Measurements from ENCODE around the gene TP53AIP1.

The TP53AIP1 gene

DNA sequence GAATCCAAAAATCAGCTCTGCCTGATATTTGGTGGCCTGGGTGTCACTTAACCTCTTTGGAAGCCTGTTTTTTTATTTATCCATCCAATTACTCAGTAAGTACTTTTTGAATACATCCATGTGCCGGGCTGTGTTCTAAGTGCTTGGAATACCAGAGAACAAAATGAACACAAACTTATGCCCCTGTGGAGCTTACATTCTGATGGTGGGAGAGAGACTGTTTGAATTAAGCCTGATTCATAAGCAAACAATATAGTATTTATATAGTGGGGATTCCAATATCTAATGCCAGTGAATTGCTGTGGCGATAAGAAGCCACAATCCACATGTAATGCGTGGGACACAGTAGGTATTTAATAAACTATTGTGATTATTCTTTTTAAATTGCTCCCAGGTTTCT, 32.1 kb downstream of the TP53AIP1 start:
- H3K4me3 ChIP-seq (ENCODE audit: low read length), result no peak overlapping the region
- DNase-seq (ENCODE audit: low read depth, low spot score), result no peak

DNA sequence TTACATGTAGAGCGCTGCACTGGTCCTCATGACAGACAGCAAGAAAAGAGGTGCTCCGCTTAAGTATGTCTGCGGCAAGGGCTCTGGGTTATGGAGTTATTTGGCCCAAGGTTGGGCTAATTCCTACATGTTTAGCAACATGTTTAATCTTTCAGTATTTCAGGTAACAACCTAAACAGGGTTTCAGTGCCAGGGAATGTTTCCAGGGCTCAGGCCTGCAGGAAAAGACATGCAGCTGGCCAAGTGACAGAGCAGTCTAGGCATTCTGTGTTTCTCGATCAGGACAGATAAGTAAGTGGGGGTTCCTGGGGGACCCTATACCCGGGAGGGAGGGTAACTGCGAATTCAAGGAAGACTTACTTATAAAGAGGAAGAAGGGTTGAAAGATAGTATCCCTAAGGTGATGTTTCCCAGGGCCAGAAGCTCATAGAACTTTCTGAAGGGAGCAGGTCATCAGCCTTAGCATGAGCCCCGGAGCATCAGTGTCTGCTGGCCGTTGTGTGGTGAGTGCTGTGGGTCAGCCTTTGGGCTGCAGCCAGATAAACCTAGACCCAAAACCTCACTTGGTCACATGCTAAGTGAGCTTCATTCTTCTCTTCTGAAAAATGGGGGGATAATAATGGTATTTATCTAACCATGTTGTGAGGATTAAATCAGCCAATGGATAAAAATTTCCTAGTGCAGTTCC, 33.1 kb downstream of the TP53AIP1 start:
- no peak for DNase-seq (ENCODE audit: low read depth, low spot score)
- H3K4me3 ChIP-seq (ENCODE audit: low read length), result no peak overlapping the region

DNA sequence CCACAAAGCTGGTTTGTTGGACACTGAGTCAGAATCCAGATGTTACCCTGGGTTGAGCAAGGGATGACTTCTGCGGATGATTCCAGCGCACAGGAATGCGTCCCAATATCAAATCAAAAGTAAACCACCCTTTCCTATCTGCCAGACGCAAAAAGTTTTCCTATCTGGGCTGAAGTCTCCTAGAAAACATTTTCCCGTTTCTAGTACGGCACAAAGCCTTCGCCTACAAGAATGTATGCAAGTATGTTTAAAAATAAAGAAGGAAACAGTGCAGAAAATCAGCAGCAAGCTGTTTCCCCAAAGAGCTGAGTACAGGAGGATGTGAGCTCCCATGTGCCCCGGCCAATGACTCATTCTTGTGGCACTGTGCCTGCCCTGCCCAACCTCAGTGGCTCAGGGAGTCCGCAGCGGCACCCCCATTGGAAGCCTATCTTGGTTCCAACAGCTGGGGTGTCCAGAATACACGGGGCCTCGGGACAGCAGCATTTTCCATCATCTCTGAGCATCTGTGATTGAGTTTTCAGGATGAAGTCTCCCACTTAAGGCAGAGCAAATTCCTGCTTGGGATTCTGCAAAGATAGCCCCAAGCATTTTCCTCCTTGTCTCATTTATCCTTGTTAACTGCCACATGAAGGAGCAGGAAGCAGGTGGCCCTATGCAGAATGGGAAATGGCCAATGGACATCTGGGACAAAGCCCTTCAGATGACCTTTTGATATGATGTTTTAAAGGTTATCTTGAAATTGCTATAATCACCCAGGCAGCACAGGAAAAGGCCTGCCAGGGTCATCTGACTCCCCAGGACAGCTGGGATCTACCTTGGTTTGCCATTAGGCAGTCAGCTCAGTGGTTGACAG, 34.1 kb downstream of the TP53AIP1 start:
- no peak overlapping the region for H3K4me3 ChIP-seq (ENCODE audit: low read length)
- no peak for DNase-seq (ENCODE audit: low read depth, low spot score)

DNA sequence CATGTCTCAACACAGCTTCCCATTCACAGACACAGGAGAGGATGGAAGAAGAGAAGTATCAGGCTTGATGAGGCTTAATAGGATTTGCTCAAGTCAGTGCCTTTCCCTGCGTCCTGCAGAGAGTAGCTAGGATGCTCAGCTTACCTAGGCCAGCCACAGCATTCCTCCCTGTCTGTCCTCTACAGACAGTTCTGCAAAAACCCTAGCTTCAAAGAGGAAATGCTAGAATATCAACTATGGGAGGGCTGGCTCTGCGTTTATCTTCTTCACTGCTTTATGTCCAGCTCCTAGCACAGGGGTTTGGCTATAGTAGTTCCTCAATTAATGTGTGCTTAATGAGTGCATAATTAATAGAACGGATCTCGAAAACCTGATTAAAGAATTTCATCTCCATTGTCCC, 35.1 kb downstream of the TP53AIP1 start:
- no peak for DNase-seq (ENCODE audit: low read depth, low spot score)
- no peak overlapping the region for H3K4me3 ChIP-seq (ENCODE audit: low read length)

DNA sequence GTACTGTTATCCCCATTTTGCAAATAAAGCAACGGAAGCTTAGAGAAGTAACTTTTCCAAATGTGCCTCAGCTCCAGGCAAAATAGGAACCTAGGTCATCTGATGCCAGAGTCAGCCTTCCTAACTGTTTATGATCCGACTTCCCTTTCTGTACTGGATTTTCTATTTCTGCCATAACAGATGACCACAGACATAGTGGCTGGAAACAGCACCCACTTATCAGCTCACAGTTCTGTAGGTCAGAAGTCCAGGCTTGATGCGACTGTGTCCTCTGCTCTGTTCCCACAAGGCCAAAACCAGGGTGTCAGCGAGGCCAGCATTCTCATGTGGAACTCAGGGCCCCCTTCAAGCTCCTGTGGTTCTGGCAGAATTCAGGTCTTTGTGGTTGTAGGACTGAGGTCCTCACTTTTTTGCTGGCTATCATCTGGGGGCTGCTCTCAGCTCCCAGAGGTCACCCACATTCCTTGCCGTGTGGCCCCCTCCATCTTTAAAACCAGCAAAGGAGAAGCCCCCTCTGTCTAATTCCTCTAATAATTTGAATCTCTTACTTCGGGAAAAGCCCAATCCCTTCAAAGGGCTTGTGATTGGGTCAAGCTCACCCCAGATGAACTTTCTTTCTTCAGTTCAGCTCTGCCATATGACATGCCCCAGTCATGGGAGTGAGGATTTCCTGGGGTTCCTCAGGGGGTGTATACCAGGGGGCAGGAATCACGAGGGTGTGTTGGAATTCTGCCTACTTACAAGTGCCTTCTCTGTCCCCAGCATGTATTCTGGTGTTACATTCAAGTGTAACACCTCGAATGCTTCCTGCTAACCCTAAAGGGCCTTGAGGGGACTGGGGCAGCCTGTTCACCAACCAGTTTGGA, 36.3 kb downstream of the TP53AIP1 start:
- no peak for DNase-seq (ENCODE audit: low read depth, low spot score)
- peak overlapping the region; percentile 65 for H3K4me3 ChIP-seq (ENCODE audit: low read length)

DNA sequence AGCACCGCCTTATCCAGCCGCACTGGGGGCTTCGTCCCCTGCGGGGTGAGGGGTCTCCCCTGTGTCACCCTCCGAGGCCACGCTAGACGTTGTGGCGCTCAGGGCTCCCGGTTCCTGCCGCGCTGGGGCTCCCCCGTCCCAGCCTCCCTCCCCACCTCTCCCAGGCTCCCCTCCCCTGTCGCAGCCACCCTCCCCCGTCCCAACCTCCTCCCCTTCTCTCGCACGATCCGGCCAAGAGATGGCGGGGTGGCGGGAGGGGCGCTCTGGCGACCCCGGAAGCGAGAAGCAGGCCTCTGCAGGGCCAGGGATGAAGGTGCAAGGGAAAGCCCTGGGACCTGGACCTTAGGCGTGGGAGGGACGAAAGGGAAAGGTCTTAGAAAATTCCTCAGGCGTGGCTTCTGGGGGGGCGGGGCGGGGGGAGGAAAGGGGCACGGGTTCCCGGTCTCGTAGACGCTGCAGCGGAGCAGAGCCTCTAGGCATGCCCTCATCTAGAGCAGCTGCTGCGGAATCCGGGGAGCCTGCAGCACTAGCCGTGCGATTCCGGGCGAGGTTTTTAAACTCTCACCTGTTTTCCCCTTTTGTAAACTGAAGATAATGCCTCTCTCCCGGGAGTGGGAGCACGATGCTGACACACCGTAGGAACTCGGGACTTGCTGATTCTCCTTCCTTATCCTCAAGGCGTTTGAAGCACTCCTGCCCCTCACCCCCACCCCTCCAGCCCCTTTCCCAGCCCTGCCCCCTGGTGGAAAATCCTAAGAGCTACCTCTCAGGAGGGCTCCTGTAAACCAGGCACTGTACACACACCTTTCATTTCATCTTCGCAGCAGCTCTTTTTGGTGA, 37.1 kb downstream of the TP53AIP1 start:
- DNase-seq (ENCODE audit: low read depth, low spot score), result peak; percentile 48
- H3K4me3 ChIP-seq (ENCODE audit: low read length), result peak overlapping the region; percentile 65

DNA sequence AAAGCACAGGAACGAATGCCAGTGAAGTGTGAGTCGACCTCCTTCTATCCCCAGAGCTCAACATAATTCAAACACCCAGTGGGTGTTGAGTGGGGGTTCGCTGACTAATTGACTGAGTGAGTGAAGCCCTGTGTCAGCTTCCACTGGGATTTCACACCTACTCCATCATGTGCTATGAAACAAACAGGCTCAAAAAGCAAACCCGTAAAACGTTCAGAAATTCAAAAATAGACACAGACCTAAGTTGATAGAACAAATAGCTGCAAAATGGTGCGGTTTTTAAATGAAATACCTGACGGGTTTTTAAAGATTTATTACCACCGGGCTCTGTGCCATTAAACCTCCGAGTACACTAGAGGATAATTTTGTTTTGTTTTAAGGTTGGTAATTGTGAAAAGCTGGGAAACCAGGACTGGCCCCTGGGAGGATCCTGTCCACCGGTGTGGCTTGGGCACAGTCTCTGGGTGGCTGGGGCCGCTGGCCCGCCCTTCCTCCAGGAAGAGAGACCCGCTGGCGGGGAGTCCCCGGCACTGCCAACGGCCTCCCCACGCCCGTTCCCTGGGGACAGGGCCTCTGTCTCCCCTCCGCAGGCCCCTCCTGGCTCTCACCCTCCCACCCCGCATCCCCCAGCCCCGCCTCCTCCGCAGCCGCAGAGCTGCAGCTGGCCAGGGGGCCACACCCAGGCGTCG, 37.9 kb downstream of the TP53AIP1 start:
- H3K4me3 ChIP-seq (ENCODE audit: low read length), result peak overlapping the region; percentile 65
- no peak for DNase-seq (ENCODE audit: low read depth, low spot score)

DNA sequence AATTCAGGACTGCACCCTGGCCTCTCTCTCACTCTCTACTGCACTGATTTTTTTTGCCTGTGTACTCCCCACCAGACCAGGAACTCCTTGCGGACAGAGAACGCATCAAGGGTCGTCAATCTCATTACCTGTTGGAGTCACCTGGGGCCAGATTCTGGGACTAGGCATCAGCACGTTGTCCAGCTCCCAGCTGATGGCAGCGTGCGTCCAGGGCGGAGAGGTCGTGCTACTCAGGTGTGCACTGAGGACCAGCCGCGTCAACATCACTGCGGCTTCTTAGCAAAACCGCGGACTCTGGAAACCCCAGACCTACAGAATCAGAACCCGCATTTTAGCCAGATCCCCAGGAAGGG, 38.4 kb downstream of the TP53AIP1 start:
- DNase-seq (ENCODE audit: low read depth, low spot score), result no peak

DNA sequence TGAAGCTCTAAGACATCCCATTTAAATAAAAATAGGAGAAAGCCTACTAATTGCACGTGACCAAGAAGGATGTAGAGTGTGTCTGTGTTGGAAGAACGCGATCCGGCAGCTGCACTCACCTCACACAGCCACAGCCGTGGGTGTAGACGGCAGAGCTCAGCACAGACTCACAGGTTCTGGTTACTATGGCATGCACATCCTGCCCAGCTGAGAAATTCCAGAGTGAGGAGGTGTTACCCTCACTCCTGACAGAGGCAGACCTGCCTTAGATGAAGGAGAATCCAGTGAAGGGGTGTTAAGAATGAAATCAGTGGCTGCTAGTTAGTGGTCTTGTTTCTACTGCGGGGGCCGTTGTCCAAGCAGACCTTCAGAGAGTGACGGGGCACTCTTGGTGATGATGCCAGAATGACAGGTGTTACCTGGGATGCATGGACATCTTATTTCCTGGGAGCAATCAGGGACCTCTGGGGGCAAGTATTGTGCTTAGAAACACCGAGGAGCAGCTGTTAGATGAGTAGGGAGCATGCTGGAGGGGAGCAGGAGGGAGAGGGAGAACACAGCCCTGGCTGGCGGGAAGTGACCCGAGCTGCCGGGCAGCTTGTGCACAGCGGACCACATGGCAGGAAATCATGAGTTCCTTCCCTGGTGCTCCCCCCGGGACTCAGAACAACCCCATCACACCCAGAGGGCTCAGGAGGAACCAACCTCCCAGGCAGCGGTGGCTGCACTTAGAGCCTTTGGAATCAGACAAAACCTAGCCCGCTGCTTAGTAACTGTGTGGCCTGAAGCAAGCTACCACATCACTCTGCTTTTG, 39.2 kb downstream of the TP53AIP1 start:
- DNase-seq (ENCODE audit: low read depth, low spot score), result no peak
- no peak overlapping the region for H3K4me3 ChIP-seq (ENCODE audit: low read length)

More for the DNA sequence above, 38.4 kb downstream of the TP53AIP1 start:
- no peak overlapping the region for H3K4me3 ChIP-seq (ENCODE audit: low read length)

DNA sequence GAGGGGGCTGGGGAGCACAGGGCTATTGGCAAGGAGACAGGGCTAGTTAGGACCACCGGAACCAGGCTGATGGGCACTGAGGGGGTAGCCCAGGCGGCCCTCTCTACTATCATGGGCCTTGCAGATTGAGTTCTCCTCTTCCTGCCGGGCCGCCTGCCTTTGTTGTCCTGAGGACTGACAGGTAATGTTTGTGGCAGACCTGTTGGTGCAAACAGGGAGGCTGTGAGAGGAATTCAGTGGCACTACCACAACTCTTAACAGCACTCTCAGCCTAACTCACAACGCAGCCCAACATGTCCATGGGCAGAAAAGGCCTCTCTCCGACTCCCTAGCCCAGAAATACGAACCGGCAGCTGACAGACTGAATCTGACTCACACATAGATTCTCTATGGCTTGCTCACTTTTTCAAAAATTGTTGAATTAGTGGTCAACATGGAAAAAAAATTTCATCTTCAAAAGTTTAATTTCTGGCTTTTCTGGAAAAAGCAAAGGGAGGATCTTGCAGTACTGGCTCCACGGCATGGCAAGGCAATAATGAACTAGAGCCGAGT, 40.1 kb downstream of the TP53AIP1 start:
- H3K4me3 ChIP-seq (ENCODE audit: low read length), result no peak overlapping the region
- no peak for DNase-seq (ENCODE audit: low read depth, low spot score)

DNA sequence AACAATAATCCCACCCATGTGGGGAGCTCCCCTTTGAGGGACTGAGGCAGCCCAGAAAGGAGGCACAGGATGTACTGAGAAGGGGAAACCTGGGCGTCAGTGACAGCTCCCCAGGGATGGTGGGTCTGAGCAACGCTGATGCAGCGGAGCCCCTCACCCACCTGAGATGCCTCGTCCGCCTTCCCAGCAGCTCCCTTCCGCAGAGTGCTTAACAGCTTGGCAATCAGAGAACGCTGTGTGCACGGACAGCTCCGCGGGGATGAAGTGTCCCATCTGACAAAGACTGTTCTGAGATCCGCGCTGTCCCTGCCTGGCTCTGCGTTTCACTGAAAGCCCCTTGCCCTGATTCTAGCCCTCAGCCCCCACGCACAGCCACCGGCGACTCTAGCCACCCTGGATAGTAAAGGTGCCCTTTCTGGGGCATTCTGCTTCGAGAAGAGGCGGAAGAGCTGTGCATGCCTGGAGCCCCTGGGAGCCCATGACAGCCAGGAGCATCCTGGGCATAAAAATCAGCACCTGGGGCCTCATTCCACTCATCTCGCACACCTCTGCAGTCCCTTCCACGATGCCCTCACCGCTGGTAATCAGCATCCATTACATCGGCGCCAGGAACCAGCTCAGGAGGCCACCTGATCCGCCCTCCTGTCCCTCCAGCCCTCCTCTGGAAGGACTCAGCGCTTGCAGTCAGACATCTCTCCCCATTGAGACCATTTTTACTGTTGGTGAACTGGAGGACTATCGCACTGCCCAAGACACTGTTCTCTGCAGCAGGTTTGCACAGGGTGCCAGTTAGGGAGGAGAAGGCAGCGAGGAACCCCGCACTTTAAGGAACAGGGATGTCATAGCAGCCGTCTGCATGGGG, 40.8 kb downstream of the TP53AIP1 start:
- no peak overlapping the region for H3K4me3 ChIP-seq (ENCODE audit: low read length)
- DNase-seq (ENCODE audit: low read depth, low spot score), result no peak

DNA sequence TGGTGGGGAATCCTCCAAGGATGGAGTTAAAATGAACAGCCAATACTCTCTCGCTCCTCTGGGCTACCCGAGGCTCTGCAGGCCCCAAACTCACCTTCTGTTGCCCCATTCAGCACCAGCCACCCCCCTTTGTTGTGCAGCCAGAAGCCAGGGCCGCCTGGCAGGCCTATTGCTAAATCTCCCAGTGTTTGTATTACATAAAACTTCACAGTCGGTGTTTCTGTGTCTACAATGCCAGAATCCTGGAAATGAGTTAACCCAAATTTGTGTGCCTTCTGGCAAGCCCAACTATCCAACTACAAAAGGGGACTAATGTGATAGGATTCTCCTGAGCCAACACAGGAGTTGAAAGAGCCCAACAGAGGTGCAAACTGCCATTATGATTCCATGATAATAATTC, 42.2 kb downstream of the TP53AIP1 start:
- no peak for DNase-seq (ENCODE audit: low read depth, low spot score)
- no peak overlapping the region for H3K4me3 ChIP-seq (ENCODE audit: low read length)

DNA sequence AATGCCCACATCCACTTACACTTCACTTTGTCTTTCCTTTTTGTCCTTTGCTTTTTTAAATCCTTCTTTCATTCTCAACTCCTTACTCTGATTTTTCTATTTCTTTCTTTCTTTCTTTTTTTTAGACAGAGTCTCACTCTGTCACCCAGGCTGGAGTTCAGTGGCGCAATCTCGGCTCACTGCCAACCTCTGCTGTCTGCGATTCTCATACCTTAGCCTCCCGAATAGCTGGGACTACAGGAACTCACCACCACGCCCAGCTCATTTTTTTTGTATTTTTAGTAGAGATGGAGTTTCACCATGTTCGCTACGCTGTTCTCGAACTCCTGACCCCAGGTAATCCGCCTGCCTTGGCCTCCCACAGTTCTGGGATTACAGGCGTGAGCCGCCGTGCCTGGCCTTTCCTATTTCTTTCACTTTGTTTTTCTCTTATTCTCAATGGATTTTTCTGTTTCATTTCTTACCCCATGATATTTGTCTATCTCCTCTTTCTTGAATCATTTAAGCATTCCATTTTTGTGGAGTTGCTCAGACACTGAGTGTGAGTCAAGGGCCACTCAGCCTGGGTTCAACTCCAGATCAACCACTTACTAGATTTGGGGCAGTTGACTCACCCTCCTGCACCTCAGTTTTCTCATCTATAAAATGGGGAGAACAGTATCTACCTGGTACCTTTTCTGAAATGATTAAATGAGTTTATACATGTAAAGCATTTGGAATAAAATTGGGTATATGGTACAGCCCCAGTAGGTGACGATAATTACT, 43.9 kb downstream of the TP53AIP1 start:
- no peak for DNase-seq (ENCODE audit: low read depth, low spot score)
- H3K4me3 ChIP-seq (ENCODE audit: low read length), result no peak overlapping the region

DNA sequence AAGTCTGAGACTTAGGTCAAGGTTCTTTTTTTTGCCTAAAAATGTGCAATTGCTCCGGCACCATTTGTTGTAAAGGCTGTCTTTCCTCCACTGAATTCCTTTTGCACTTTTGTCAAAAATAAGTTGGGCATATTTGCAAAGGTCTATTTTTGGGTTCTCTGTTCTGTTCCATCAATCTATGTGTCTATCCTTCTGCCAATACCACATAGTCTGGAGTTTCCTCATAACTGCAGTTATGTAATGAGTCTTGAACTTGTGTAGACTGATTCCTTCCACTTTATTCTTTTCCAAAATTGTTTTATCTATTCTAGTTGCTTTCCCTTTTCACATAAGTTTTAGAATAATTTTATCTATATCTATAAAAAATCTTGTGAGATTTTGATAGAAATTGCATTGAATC, 44.8 kb downstream of the TP53AIP1 start:
- H3K4me3 ChIP-seq (ENCODE audit: low read length), result no peak overlapping the region
- no peak for DNase-seq (ENCODE audit: low read depth, low spot score)

DNA sequence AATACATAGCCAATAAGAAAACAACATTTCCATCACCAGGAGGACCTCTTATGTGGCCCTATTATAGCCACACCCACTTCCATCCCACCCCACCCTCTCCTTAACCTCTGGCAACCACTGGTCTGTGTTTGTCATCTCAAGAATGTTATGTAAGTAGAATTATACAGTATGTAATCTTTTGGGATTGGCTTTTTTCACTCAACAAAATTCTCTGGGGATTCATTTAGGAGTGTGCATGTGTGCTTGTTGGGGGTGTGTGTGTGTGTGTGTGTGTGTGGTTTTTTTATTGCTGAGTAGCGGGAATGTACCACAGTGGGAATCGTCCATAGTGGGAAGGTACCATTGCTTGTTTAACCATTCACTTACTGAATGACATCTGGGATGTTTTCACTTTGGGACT, 46.3 kb downstream of the TP53AIP1 start:
- no peak for DNase-seq (ENCODE audit: low read depth, low spot score)

DNA sequence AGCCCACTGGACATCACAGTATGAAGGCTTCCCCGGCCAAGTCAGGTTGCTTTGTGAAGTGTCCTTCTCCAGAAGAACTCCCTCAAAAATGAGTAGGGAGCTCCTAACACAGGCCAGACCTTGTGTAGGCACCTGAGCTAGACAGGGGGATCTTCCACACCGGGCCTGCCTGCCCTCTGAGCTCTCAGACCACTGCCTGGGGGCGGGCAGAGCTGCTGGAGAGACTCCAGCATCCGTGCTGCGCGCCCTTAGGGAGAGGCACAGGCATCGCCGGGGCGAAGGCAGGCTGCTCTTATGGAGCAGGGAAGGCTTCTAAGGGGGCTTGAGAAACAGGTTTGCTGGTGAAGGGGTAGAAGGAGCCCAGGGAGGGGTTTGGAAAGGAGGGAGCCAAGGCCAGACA, 47.1 kb downstream of the TP53AIP1 start:
- H3K4me3 ChIP-seq (ENCODE audit: low read length), result no peak overlapping the region
- DNase-seq (ENCODE audit: low read depth, low spot score), result no peak

More for the DNA sequence above, 46.3 kb downstream of the TP53AIP1 start:
- no peak overlapping the region for H3K4me3 ChIP-seq (ENCODE audit: low read length)

Measured in Jurkat, Clone E6-1 (cell line).